GM03348 (cell line): ENCODE results near the gene NEK7.
"Not testable (repeated sequence)": the region's sequence is repeated elsewhere in the genome, so short reads cannot be mapped to it uniquely, and the experiment has no call there.

Experiments
- DNase-seq: peaks from one replicate; pipeline ENCODE4 v3.0.0; 2012; ENCODE audit warnings: low spot score

NEK7 gene

GRCh38 chr1:198290089-198290683, 133.4 kb downstream of the NEK7 start:
- DNase-seq = no peak

DNA sequence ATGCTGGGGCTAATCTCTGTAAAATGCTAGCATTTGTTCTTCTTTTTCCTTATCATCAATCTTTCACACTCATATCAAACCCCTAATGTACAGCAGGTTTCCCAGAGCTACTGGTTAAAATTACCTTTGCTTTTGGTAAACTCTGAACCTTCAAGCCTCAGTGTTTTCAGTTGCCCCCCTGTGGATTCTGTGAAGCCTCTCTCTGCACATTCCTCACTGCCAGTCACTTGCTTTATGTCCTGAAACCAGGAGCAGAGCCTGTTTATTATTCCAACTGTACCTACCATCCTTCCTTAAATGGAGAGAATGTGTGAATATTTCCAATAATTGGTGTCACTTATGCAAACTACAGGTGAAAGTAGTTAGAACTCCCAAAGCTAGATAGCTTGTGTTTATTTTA, 134.2 kb downstream of the NEK7 start:
- DNase-seq = no peak

DNA sequence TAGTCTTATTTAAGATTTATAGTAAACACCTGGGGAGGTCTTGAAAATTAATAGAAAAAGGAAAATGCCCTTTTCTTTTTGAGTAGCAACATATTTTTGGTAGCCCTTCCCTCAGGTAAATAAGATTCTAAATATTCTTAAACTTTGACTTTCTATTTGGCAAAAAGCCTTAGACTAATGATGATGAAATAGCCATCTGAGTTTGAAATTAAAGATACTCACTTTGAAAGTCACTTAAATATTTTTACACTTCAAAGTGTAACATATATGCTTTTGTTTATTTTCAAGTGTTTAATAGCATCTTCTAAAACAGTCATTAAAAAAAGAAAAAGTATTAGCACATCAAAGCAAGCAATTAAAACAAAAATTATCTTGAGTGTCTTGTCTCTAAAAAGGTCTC, 135.1 kb downstream of the NEK7 start:
- DNase-seq = no peak

DNA sequence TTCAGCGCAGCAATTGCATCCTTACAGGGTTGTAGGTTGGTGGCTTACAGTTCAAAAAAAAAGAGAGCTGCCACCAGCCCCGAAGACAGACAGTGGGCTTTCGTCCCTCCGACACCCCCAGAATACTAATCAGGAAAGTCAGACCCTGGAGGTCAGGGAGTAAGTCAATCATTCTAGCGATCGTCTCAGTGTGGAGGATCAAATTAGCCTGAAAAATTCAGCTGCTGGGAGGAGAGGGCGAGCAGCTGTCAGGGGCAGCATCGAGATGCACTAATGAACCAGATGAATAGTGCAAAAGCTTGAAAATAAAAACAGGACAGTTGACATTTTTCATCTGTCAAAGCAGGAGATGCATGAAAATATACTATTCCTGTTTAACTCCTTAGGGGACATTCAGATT, 138.4 kb downstream of the NEK7 start:
- DNase-seq = no peak

DNA sequence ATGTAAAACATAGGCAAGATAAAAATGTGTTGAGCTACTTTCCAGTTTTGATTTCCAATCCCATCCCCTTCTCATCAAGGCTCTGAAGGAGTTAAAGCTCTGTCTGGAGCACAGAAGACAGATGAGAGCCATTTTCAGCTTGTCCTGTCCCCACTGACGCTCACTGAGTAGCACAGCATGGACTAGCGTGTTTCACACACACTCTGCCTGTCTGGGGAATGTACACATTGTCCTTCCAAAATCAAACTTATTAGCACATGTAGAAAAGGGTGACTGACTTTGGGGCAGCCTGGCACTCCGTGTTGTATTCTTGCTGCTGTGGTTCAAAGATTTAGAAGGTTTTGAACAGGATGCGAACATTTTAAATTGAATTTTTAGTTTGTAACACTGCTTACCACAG, 139.2 kb downstream of the NEK7 start:
- no peak for DNase-seq

DNA sequence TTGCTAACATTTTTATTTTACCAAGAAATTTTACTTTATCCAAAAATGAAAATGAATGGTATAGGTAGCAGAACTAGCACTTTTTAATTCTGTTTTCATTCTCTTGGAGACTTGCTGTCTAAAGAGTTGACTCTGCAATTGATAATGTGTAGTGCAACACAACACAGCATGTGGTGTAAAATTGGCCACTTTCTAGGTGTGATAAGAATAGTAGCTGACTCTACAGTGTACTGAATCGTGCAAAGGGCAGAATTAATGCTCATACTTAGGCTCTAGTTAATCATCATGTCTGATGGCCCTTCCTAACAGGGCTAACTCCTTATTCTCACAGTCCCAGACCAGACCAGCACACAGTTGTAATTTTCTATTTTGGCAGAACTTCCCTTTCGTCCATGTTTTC, 140.5 kb downstream of the NEK7 start:
- no peak for DNase-seq

DNA sequence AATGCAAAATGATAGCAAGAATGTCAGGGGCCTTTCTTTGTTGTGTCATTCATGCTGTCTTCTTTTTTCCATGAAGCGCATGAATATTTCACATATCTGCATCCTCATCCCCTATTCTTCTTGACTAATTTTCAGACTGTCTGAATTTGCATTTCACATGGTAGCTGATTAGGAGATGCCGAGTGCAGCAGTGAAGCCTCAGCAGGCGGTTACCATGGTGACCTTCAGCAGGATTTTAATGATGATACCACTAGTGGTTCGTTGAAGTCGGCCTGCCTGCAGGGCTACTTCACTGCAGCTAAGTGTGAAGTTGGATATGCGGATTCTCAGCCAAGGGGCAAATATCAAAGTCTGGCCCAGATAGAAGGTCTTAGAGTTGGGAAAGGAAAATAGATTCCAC, 141.8 kb downstream of the NEK7 start:
- no peak for DNase-seq

DNA sequence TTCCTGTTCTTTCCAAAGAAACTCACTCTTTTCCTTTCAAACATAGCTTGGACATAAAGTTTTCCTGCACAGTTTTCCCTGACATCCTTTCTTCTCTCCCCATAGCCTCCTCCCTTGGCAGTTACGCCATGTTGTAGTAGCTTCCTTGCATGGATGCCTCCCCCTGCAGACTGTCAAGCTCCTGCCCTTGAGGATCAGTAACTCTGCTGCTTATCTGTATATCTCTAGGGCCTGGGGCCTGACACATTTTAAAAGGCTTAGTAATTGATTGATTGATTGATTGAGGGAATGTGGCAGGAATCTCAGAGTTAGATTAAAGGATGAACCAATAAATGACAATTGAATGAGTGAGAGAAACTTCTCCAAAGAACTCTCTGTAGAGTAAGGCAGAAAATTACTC, 143.7 kb downstream of the NEK7 start:
- no peak for DNase-seq

DNA sequence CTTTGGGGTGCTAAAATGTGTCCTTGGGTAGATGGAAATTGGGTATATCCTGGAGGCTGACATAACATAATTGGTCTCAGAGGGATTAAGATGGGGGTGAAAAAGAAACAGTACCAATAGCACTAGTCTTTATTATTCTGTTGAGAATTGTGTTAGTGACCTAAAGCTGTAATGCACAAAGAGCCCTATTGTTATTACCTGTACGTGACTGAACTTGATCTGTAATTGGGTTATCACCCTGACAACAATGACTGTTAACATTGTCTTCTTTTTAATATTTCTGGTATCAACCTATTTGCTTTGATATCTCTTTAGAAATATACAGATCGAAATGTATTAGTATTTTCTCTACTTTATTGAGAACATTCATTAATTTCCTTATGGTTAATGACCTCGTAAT, 147.6 kb downstream of the NEK7 start:
- no peak for DNase-seq

GRCh38 chr1:198314817-198315216, 158.0 kb downstream of the NEK7 start:
- DNase-seq = not testable (repeated sequence)

GRCh38 chr1:198315331-198315730, 158.5 kb downstream of the NEK7 start:
- not testable (repeated sequence) for DNase-seq

GRCh38 chr1:198316546-198317100, 159.8 kb downstream of the NEK7 start:
- no peak for DNase-seq

DNA sequence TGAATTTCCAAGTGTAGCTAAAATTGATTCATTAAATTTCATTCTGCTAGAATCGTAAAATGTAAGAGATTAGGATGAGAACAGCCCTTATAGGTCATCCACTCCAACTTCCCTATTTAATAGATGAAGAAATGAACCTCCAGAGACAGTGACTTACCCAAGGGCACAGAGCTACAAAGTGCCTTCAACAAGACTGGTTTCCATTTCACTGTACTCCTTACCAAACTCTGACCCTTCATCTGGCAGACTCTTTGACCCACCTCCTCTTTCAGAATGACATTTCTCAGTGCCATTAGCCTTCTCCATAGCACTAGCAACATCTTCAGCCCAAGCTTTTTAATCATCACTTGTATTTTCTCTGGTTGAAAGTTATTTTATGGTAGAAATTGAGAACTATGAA, 161.3 kb downstream of the NEK7 start:
- DNase-seq = no peak

- DNase-seq = no peak
These were observed 164.0 kb downstream of the NEK7 start for GRCh38 chr1:198320759-198321158.

DNA sequence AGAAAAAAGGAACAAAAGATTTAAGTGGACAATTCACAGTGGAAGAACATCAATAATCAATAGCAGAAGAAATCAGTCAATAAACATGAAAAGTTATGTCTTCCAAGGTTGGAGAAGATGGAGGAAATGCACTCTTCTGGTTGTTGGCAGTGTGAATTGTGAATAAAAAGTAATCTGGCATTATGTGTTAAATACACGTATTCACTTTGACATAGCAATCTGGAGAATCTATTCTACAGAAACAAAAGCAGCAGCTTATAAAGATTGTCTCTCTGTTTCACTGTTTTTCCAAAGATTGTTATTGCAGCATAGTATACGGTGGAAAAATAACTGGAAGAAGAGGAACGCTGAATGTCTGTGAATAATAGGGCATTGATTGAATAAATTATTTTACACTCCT, 169.4 kb downstream of the NEK7 start:
- no peak for DNase-seq

GRCh38 chr1:198326915-198327314, 170.1 kb downstream of the NEK7 start:
- DNase-seq = no peak

- no peak for DNase-seq
These were observed 171.7 kb downstream of the NEK7 start for GRCh38 chr1:198328458-198329032.

DNA sequence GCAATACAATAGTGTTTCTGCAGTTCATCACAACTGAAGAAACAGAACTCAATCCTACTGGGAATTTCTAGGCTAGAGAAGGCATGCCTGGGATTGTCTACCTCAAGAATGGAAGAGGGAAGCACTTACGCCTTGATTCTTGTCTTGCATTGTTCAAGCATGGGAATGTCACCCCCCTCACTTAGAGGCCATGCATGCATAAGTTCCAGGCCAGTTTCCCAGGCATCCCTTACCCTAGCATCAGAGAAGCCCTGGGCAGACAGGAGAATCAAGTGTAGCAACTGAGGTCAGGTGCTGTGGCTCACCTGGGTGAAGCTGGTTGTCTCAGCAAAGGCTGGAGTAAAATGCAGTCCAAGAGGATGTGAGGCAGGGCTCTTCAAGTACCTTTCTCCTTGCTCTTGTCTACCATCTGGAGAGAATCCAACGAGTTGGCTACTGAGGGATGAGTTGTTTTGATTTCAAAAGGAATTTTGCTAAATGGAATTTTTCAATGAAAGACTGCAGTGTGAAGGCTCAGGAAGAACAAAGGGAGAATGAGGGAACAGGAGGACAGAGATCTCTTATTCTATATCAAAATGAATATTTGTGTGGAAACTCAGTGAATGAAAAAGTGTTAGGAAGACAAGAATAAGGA, 174.3 kb downstream of the NEK7 start:
- DNase-seq = no peak

DNA sequence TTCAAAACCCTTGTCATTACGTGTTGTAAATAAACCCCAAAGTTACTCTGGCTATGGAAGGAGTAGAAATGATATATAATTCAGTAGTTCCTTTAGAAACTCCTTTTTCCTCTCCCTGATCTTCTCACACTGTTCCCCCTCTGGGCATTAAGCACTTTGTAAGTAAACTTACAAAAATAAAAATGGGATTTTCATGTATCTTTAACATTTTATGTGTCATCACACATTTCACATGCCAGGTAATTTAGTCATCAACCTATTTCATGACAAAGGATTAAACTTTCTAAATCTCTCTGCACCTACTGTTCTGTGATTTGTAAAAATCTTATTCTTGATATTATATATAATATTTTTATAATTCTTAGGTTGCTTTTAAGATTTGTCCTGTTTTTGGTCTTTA, 176.9 kb downstream of the NEK7 start:
- no peak for DNase-seq

DNA sequence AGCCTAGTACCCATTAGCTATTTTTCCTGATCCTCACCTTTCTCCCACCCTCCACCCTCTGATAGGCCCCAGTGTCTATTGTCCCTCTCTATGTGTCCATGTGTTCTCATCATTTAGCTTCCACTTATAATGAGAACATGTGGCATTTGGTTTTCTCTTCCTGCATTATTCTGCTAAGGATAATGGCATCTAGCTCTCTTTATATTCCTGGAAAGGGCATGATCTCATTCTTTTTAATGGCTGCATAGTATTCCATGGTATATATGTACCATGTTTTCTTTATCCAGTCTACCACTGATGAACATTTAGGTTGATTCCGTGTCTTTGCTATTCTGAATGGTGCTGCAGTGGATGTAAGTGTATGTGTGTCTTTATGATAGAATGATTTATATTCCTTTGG, 178.9 kb downstream of the NEK7 start:
- no peak for DNase-seq

- no peak for DNase-seq
These were observed 181.1 kb downstream of the NEK7 start for GRCh38 chr1:198337886-198338285.

DNA sequence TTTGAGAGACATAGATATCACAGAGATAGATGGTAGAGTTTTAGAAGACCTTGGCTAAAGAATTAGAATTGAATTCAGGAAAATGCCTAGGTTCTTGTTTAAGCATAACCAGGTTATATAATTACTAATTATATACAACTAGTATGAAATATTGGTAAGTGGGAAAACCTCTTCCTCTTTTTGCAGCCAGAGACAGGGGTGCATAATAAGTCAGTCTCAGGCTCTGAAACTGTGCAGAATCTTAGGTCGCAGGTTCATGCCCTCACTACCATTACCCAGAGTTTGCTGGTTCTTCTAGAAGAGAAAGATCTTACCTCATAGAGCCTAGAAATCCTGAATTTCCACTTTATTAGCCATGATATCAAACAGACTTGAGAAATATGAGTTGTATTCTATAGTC, 183.3 kb downstream of the NEK7 start:
- no peak for DNase-seq

- DNase-seq = no peak
These were observed 189.4 kb downstream of the NEK7 start for GRCh38 chr1:198346178-198346577.

DNA sequence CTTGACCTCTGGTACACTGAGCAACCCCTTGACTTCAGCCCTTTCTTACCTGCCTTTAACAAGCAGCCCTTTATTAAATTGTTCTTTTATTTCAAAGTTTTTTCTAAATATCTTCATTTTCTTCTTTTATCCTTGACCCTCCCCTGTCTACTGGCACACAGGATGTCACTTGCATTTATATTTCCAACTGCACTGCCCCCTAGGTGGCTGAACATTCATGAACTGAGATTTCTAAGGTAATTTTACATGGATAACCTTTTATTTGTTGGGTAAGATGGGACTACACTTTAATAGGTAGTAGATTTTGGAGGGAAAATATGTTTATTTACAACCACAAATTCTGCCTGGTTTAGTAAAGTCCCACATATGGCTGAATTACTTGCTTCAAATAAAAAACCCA, 193.7 kb downstream of the NEK7 start:
- no peak for DNase-seq
